ENCODE data around the gene MAP4.
"Not testable (repeated sequence)": the region's sequence is repeated elsewhere in the genome, so short reads cannot be mapped to it uniquely, and the experiment has no call there.

The MAP4 gene

DNA sequence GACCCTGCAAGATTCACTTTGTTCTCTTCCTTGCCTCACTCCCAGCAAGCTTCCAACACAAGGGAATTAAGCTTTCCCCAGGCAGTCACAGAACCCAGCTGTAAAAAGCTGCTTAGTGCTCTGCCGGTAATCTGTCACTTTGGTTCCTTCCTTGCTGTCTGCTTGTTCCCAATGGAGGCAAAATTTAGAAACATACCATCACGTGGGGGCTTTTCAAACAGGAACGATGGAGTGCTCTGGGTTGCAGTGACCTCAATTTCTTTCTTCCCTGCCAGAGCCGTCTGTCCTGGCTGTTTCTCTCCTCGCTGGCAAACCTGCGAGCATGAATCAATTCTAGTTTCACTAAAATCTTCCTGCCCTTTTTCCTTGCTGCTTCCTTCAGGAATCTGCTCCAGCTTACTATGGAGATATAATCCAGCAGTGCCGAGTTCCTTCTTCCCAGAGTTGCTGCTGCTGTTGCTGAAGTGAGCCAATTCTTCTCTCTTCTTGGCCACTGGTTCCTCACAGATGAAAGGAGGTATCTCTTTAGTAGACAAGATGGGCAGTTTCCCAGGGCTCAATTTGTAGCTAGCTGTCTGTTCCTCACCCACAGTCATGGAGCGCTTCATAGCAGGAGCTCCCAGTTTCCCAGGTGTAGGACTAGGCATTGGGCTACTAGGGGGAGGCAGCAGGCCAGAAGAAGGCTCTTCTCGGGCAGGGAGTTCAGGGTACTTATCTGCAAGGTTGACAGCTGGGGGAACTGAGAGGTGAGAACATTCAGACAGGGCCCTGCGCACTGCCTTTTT is 125.2 kb downstream of the MAP4 start:
- DNase-seq = no peak

- DNase-seq = no peak
Observed at GRCh38 chr3:47890126-47890827, 125.9 kb downstream of the MAP4 start.

DNA sequence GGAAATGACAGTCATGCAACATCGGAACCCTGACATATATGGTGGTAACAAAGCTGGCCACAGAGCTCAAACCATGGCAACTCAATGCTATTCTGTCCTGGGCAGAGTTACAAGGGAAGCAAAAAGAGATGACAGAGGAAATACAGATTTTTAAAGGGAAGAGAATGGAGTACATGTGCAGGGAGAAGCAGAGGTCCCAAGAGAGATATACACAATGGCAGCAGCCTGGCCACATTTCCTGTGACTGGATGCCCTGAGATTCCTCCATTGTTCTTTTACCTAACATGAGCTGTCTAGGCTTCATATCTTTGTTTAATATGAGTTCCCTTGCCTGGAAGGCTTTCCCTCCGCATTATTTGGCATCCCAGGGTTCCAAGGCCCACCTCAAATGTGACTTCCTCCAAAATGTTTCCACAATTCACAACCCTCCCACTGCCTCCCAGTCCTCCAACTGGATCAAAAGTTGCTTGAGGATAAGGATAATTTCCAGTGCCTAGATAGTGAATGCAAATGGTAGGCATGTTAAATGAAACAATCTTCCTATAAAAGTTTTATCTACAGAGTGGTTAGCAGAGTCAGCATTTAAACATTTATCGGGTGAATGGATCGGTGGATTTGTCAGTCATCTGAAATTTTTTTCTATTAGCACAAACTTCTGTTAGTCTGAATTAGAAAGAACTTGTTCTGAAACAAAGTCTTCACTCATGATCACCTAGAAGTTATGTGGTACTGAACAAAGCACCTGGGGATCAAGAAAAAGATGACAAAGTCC is 127.0 kb downstream of the MAP4 start:
- DNase-seq = no peak

DNA sequence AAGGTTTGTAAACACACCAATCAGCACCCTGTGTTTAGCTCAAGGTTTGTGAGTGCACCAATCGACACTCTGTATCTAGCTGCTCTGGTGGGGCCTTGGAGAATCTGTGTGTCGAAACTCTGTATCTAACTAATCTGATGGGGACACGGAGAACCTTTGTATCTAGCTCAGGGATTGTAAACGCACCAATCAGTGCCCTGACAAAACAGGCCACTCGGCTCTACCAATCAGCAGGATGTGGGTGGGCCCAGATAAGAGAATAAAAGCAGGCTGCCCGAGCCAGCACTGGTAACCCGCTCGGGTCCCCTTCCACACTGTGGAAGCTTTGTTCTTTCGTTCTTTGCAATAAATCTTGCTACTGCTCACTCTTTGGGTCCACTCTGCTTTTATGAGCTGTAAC is 128.2 kb downstream of the MAP4 start:
- not testable (repeated sequence) for DNase-seq

- no peak for DNase-seq
Observed at GRCh38 chr3:47885168-47885567, 131.0 kb downstream of the MAP4 start.

DNA sequence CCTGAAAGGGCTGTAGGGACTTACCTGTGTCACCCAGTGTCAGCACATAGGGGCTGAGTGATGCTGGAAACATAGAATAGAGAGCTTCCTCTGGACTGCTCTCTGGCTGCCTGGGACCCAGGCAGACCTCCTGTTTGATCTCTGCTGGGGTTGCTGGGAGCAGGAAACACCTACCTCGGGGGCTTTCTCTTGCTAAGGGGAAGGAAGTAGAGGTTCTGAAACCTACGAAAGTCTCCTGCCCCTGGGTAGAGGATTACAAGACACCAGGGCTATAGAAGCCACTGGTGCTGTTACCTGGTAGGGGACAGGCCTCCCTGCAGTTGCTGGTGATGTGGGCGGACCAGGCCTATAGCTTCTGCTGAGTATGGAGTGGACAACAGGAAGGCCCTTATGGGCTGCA is 131.6 kb downstream of the MAP4 start:
- no peak for DNase-seq

DNA sequence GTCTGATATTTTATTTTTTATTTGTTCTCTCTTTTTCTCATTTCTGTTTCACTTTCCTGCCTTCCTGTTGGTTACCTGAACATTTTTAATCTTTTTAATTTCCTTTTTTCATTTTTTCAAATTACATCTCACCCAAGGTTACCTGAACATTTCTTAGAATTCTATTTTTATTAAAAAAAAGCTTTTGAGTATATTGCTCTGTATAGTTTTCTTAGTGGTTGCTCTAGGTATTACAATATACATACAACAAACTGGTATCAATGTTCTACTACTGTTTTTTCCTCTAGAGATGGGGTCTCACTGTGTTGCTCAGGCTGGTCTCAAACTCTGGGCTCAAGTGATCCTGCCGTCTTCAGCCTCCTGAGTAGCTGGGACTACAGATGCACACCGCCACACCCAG is 133.9 kb downstream of the MAP4 start:
- DNase-seq = no peak

GRCh38 chr3:47877719-47878118 is 138.5 kb downstream of the MAP4 start:
- no peak for DNase-seq

GRCh38 chr3:47877290-47877689 is 138.9 kb downstream of the MAP4 start:
- DNase-seq = no peak

- DNase-seq = no peak
Observed at GRCh38 chr3:47874913-47875312, 141.3 kb downstream of the MAP4 start.

DNA sequence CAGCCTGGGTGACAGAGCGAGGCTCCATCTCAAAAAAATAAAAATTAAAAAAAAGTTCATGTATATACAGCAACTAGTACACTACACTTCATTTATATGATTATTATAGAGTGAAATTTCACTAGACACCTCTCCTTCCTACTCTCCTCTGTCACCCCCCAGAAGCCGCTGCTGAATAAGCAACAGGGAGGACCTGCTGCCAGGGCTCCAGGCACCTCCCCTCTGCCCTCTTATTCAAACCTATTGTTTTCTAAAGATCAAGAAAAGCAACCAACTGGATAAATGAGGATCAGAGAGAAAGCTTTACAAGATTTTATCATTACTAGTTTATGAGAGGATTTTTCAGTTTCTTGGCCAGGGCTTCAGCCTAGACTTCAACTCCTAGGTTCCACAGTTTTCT is 141.8 kb downstream of the MAP4 start:
- DNase-seq = no peak

DNA sequence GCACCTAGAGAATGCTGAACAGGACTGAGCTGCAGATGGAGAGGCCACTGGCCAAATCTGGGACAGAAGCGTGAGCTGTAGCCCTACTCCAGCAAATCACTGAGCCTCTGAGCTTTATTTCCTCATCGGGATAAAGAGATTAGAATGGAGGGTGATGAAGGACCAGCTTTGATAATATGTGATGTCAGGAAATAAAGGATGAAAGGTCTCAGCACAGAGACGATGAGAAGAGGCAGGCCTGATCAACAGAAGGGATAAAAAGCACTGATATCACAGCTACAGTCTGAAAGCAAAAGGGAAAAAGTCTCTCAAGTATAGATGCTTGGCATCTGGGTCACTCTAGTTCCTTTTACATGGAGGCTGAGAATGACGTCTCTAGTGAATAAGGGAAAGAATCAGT is 143.3 kb downstream of the MAP4 start:
- no peak for DNase-seq

GRCh38 chr3:47871389-47871788 is 144.8 kb downstream of the MAP4 start:
- DNase-seq = no peak

- no peak for DNase-seq
Observed at GRCh38 chr3:47870702-47871260, 145.4 kb downstream of the MAP4 start.

GRCh38 chr3:47870156-47870555 is 146.1 kb downstream of the MAP4 start:
- no peak for DNase-seq

GRCh38 chr3:47868306-47868705 is 147.9 kb downstream of the MAP4 start:
- no peak for DNase-seq

GRCh38 chr3:47867451-47868044 is 148.7 kb downstream of the MAP4 start:
- DNase-seq = no peak

- no peak for DNase-seq
Observed at GRCh38 chr3:47865192-47865591, 151.0 kb downstream of the MAP4 start.

GRCh38 chr3:47863391-47864128 is 152.7 kb downstream of the MAP4 start:
- DNase-seq = no peak

- no peak for DNase-seq
Observed at GRCh38 chr3:47859956-47860605, 156.1 kb downstream of the MAP4 start.

GRCh38 chr3:47857151-47857550 is 159.1 kb downstream of the MAP4 start:
- DNase-seq = no peak

GRCh38 chr3:47856669-47857068 is 159.5 kb downstream of the MAP4 start:
- DNase-seq = no peak
